NCI-H2196 (cell line): ENCODE measurements around the gene ALDH4A1.
"Not testable (repeated sequence)": the region's sequence is repeated elsewhere in the genome, so short reads cannot be mapped to it uniquely, and the experiment has no call there.

ENCODE experiments used
- DNase-seq: peaks from one replicate; lab custom pipeline; 2025; ENCODE audit not compliant: unreplicated experiment; lab: John Stamatoyannopoulos, UW

Gene ALDH4A1

DNA sequence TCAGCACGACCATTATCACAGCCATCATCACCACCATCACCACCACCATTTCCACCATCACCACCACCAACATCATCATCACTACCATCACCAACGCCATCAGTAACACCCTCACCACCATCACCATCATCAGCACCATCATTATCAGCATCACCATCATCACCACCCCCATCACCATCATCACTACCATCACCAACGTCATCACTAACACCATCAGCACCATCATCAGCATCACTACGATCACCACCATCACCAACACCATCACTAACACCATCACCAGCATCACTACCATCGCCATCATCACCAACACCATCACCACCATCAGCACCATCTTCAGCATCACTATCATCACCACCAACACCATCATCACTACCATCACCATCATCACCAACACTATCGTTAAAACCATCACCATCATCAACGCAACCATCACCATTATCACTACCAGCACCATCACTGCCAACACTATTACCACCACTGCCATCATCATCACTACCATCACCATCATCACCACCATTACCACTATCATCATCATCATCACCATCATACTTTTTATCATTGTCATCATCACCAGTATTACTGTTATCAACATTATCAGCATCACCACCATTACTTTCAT, 44.2 kb downstream of the ALDH4A1 start:
- no peak for DNase-seq

DNA sequence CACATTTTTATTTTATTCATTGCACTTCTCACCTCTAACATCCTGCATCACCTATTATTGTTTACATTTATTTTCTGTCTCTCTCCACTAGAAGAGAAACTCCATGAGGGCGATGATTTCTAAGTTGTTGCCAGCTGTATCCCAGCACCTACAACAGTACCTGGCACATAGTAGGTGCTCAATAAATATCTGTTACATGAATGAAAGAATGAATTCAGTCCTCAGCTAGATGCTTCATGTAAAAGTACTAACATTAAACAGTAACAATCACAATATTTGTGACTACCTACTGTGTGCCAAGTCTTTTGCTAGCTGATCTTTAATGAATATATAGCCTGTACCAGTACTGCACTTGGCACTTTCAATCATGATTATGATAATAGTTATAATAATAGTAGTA, 45.9 kb downstream of the ALDH4A1 start:
- no peak for DNase-seq

DNA sequence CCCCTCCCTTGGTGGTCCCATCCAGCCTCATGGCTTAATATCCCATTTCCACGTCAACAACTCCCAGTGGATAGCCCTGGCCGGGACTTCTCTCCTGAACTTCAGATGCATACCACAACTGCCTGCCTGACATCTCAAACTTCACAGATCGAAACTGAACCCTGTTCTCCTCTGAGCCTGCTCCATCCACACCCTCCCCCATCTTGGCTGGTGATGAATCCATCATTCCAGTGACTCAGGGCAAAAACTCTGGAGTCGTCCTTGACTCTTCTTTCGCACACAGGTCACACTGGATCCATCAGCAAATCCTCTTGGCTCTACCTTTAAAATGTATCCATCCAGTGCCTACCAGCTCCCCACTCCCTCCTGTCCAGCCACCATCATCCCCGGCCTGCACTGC, 46.8 kb downstream of the ALDH4A1 start:
- no peak for DNase-seq

DNA sequence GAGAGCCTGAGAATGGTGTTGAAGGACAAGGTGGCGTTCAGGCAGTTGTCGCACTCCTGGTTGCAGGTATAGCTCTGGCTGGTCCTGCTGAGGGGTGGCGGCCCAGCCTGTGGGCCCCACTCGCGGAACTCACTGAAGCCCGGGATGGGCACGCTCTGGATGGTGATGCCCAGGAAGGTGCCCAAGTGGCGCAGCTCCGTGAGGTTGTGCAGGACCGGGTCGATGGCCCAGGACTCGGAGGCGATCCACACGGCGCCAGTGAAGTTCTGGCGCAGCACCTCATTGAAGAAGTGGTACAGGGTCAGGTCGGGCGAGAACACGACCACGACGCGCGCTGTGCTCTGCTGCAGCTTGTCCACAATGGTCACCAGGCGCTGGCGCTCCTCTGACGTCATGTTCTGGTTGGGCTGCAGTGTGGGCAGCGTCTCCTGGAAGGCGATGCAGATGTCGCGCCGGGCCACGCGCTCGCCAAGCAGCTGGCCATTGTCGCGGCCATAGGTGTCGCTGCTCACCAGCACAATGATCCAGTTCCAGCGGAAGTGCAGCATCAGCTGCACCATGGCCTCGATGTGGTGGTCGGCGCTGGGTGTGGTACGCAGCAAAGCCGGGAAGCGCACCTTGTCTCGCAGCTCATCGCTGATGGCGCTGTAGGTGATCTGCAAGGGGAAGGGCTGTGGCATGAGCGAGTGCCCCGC, 47.9 kb downstream of the ALDH4A1 start:
- no peak for DNase-seq

DNA sequence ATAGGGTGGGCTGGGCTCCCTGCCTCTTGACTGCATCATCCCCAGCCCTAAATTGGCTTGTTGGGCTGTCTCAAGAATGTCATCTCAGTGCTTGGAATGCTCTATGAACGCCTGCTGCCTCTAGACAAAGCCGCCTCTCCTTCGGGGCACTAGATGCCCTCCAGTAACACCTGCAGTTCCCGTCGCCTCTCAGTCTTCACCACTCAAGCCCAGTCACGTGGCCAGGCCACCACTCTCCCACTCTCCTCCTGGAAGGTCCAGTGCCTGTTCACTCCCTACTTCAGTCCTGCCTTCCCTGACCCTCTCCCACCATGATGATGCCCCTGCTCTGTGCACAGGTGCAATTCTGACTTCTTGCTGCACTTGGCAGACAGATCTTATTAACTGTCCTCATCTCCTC, 49.9 kb downstream of the ALDH4A1 start:
- DNase-seq, result no peak

DNA sequence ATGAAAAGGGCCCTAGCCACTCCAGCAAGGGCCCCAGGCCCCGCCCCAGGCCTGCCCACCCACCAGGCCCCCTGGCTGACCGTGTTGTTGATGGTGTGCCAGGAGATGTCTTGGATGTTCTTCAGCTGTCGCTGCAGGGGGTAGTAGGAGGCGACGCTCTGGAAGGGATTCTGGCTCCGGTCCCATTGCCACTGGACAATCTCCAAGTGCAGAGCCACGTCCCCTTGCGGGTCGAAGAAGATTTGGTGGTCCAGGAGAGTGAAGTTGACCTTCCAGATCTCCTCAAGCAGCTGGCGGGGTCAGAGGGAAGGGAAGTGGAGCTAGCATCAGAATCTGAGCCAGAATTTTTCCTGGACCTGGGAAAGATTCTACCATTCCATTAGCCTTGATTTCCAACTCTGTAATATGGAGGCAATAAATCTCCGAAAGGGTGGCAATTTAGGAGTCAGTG, 53.1 kb downstream of the ALDH4A1 start:
- DNase-seq, result no peak

DNA sequence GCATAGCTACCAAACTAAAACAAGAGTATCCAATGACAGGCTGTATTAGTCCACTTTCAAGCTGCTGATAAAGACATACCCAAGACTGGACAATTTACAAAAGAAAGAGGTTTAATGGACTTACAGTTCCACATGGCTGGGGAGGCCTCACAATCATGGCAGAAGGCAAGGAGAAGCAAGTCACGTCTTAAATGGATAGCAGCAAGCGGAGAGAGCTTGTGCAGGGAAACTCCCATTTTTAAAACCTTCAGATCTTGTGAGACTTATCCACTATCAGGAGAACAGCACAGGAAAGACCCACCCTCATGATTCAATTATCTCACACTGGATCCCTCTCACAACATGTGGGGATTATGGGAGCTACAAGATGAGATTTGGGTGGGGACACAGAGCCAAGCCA, 54.6 kb downstream of the ALDH4A1 start:
- DNase-seq, result not testable (repeated sequence)

DNA sequence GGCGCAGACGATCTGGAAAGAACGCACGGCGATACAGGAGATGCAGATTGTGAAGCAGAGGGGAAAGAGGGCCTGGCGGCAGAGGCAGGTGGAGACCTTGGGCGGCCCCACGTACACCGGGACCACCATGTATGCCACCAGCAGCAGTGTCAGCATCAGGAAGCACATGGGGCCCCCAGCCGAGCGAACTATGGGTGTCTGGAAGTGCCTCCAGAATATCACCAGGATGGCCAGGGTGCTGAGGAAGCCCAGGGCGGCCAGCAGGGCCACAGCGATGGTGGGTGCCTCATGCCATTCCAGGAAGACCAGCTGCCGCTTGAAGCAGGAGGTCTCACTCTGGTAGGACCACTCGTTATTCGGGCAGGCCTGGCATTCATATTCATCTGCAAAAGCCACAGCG, 62.2 kb downstream of the ALDH4A1 start:
- DNase-seq, result no peak

DNA sequence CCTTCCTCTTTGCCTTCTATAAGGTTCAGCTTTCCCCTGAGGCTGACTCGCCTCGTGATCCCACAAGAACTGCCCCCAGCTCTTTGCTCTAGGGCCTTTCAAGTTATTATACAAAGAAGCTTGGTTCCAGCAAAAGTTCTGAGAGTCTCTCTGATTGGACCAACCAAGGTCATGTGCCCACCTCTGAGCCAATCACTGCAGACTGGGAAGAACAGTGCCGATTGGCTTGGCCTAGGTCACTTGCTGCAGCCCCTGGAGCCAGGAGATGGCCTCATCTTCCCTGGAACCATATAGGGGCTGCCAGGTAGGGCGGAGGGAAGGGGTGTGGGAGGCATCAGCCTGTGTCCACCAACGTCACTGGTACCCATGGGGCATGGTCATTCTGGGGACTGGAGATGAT, 65.7 kb downstream of the ALDH4A1 start:
- no peak for DNase-seq

DNA sequence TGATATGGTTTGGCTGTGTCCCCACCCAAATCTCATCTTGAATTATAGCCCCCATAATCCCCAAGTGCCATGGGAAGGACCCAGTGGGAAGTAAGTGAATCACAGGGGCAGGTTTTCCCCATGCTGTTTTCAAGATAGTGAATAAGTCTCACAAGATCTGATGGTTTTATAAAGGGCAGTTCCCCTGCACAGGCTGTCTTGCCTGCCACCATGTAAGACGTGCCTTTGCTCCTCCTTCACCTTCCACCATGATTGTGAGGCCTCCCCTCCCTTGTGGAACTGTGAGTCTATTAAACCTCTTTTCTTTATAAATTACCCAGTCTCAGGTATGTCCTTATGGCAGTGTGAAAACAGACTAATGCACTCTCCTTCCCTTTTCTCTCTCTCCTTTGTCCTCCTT, 70.0 kb downstream of the ALDH4A1 start:
- DNase-seq, result not testable (repeated sequence)

DNA sequence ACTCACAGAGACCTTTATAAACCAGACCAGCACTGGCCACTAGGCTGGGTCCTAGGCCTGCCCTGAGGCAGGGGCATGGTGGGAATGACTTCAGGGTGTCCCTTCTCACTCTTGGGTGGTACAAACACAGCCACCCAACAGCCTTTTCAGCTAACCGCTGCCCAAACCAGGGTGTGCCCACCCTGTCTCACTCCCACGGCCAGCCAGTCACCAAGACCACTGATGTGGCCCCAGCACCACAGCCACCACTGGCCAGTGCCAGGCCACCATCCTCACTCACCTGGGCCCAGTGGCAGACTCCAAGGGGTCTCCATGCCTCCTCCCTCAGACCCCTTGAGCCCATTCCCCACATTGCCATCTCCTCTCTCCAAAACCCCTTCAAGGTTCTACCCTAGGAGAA, 70.7 kb downstream of the ALDH4A1 start:
- no peak for DNase-seq

DNA sequence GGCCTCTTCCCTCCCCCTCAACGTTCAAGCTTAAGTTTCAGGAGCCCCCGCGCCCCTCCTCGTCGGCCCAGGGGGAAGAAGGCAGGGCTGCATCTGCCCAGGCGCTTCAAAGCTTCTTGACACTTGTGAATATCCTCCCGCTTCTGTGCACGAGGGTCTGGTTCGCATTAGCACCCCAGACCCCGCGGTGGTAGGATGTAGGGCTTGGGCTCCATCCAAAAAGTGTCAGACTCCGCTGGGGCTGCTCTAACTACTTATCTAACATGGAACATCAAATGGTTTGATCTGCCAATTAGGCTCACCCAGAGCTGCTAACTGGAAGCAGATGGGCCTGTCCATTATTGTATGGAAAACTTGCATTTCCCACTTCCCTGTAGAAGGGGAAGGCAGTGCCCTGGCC, 71.8 kb downstream of the ALDH4A1 start:
- DNase-seq, result no peak

DNA sequence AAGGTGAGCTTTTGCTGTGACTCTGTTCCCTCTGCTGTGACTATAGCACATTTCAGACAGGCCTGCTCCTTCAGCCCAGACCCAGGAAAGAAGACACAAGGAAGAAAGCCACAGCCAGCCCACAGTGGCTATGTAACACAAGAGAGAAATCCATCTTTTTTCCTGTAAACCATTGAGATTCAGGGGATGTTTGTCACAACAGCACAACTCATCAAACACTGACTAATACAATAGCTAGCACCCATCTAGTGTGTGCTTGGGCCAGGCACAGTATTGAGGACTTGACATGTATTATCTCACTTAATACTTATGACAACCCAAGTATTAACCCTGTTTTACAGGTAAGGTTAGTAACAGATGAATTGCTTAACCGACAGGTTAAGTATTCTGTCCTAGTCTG, 72.7 kb downstream of the ALDH4A1 start:
- DNase-seq, result no peak

DNA sequence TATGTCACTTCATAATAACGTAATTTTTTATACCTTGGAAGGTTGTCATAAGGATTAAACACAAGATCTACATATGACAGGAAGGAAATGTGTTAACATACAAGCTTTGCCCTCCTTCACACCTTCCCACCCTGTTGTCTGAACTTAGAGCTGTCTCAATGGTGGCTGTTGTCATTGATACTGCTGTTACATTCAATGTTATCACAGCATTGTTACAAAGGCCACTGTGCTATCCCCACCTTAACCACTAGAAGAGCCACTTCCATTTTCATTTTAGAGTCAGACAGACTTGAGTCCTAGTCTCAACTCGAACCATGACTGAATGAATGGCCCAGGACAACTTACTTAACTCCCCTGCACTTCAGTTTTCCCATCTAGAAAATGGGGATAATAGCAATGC, 74.1 kb downstream of the ALDH4A1 start:
- DNase-seq, result no peak

DNA sequence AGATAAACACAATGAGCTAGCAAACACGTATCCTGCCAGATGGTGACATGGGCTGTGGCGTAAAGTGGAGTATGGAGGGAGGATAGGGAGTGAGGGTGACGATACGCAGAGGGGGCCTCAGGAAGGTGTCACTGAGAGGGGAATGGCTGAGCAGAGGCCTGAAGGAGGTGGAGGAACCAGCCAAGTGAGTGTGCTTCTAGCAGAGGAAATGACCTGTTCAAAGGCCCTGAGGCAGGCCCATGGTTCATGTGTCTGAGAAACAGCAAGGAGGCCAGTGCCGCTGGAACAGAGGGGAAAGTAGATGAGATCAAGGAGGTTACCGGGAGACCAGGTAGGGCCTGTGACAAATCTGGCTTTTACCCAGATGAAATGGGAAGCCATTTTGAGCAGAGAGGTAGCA, 78.9 kb downstream of the ALDH4A1 start:
- no peak for DNase-seq
